Body of pancreas (tissue), 4 donors: ENCODE measurements around the gene CDH2. TPM values are rescaled to one million over a fixed set of nuclear protein-coding genes. Genes with fewer than 3 reads are reported as not detected.

Source experiments
- ATAC-seq: fragments of 150-250 bp; one replicate; pipeline ENCODE4 v1.9.1; 2016
- DNase-seq, 4 donors: peaks; one replicate each; pipeline ENCODE4 v3.0.0-alpha.2; 2019
- H3K27ac ChIP-seq, 4 donors: fragments of 200-600 bp; sonication (generic); 1 replicate in 3 of 4; 2 replicates in 1 of 4; pipeline versions ENCODE4 v1.5.1 to v1.6.1; 2016 to 2019; ENCODE audit warnings: mild to moderate bottlenecking in 1 of 4, mixed read lengths in 1 of 4, moderate library complexity in 1 of 4
- H3K27me3 ChIP-seq, 2 donors: fragments of 200-600 bp; sonication (generic); one replicate each; pipeline ENCODE4 v1.6.0; 2016; ENCODE audit warnings: mild to moderate bottlenecking in 1 of 2
- H3K36me3 ChIP-seq, 2 donors: fragments of 200-600 bp; sonication (generic); replicated peaks in 1 of 2; 2 replicates each; pipeline ENCODE4 v1.5.1; 2016; ENCODE audit warnings: low read depth in 2 of 2; ENCODE audit not compliant: insufficient read depth in 1 of 2
- H3K4me1 ChIP-seq: fragments of 200-600 bp; sonication (generic); one replicate; pipeline ENCODE4 v1.6.0; 2016
- H3K4me3 ChIP-seq, 2 donors: fragments of 200-600 bp; sonication (generic); 1 replicate in 1 of 2; 2 replicates in 1 of 2; pipeline ENCODE4 v1.5.1; 2016 to 2019
- H3K9me3 ChIP-seq, 3 donors: fragments of 200-600 bp; sonication (generic); 1 replicate in 2 of 3; 2 replicates in 1 of 3; pipeline ENCODE4 v1.5.1; 2016
- CTCF ChIP-seq, 7 experiments: fragments of 450-650 bp in 4 of 7; fragments of 200-600 bp in 3 of 7; sonication (generic) in 3 of 7; IDR thresholded peaks; one replicate each; pipeline ENCODE4 v1.5.1; 2016 to 2019; ENCODE audit warnings: antibody characterized with exemption in 7 of 7
- POLR2A ChIP-seq, 3 donors: fragments of 450-650 bp; IDR thresholded peaks; one replicate each; pipeline ENCODE4 v1.6.1; 2016; ENCODE audit warnings: antibody characterized with exemption in 3 of 3, mild to moderate bottlenecking in 2 of 3
- WGBS, 2 donors: methylation state at CpG; one replicate each; pipeline ENCODE4 v1.1.5; 2017; 5-methylcytosine and 5-hydroxymethylcytosine counted together
- intact Hi-C: fragments of 100-400 bp; cut with DNase I; formaldehyde crosslinking; loops from one replicate; pipeline ENCODE4 v1.15.1; 2023
- total RNA-seq, 2 donors: library from RNA; depleted of rRNA; stranded (reverse); fragments of >200 nt; gene quantifications; one replicate each; pipeline ENCODE4 v1.1.0, GENCODE V29; 2016

Gene CDH2
- total RNA-seq, 2 donors from 2014 or later: 0.33 to 0.78 TPM

GRCh38 chr18:28159055-28159454, 17.9 kb downstream of the CDH2 start:
- H3K9me3 ChIP-seq: no peaks in the 10 kb centered on the region
- TF ChIP-seq POLR2A (IDR thresholded peaks at IDR 0.05) (no peak), CTCF (IDR thresholded peaks at IDR 0.05) (no peak)
- ATAC-seq (no peak), DNase-seq (no peak)
- no peaks in the 10 kb centered on the region for H3K36me3 ChIP-seq
- H3K27me3 ChIP-seq: no peaks in the 10 kb centered on the region
- intact Hi-C loops: no loop called here
- H3K4me3 ChIP-seq: no peak overlapping the region
- H3K4me1 ChIP-seq: no peaks in the 10 kb centered on the region
- no peak overlapping the region for H3K27ac ChIP-seq
- WGBS, 2 donors: 70 to 75% methylated on average over 2 of the region's 2 CpGs

- intact Hi-C loops: no loop called here
- WGBS, 2 donors: 26 to 28% methylated on average over 4 of the region's 4 CpGs
- no peaks in the 10 kb centered on the region for H3K27me3 ChIP-seq
- DNase-seq (no peak), ATAC-seq (no peak)
- H3K4me1 ChIP-seq: no peaks in the 10 kb centered on the region
- H3K4me3 ChIP-seq: no peak overlapping the region
- TF ChIP-seq CTCF (IDR thresholded peaks at IDR 0.05) (no peak), POLR2A (IDR thresholded peaks at IDR 0.05) (no peak)
- H3K27ac ChIP-seq: no peak overlapping the region
- no peaks in the 10 kb centered on the region for H3K9me3 ChIP-seq
- H3K36me3 ChIP-seq: no peaks in the 10 kb centered on the region
These were observed 18.8 kb downstream of the CDH2 start for GRCh38 chr18:28158083-28158581.

GRCh38 chr18:28153485-28154065, 23.4 kb downstream of the CDH2 start:
- 51 to 73% methylated on average over 3 of the region's 3 CpGs for WGBS, 2 donors
- no peaks in the 10 kb centered on the region for H3K36me3 ChIP-seq
- intact Hi-C loops: no loop called here
- no peaks in the 10 kb centered on the region for H3K4me1 ChIP-seq
- no peaks in the 10 kb centered on the region for H3K9me3 ChIP-seq
- H3K27ac ChIP-seq: no peak overlapping the region
- ATAC-seq: no peak
- no peaks in the 10 kb centered on the region for H3K27me3 ChIP-seq
- no peak overlapping the region for H3K4me3 ChIP-seq
- no peak for DNase-seq
- TF ChIP-seq POLR2A (IDR thresholded peaks at IDR 0.05): no peak
- TF ChIP-seq CTCF (IDR thresholded peaks at IDR 0.05): no peak

GRCh38 chr18:28152754-28153153, 24.2 kb downstream of the CDH2 start:
- no peak for TF ChIP-seq POLR2A (IDR thresholded peaks at IDR 0.05)
- no peak for TF ChIP-seq CTCF (IDR thresholded peaks at IDR 0.05)
- no peak for ATAC-seq

GRCh38 chr18:28152354-28152753, 24.6 kb downstream of the CDH2 start:
- DNase-seq (no peak), ATAC-seq (no peak)
- H3K36me3 ChIP-seq: no peaks in the 10 kb centered on the region
- H3K9me3 ChIP-seq: no peaks in the 10 kb centered on the region
- H3K27me3 ChIP-seq: no peaks in the 10 kb centered on the region
- no peak overlapping the region for H3K27ac ChIP-seq
- no peak overlapping the region for H3K4me3 ChIP-seq
- WGBS, 2 donors: 55 to 60% methylated on average over 4 of the region's 4 CpGs
- H3K4me1 ChIP-seq: no peaks in the 10 kb centered on the region
- TF ChIP-seq CTCF (IDR thresholded peaks at IDR 0.05) (no peak), POLR2A (IDR thresholded peaks at IDR 0.05) (no peak)
- intact Hi-C loops: no loop called here

More at GRCh38 chr18:28152754-28153153, 24.2 kb downstream of the CDH2 start:
- Histone ChIP-seq H3K36me3 (no peaks in the 10 kb centered on the region), H3K4me3 (no peak overlapping the region), H3K27me3 (no peaks in the 10 kb centered on the region), H3K9me3 (no peaks in the 10 kb centered on the region), H3K27ac (no peak overlapping the region), H3K4me1 (no peaks in the 10 kb centered on the region)
- intact Hi-C loops: no loop called here
- no peak for DNase-seq
- WGBS, 2 donors: 21 to 24% methylated on average over 3 of the region's 3 CpGs
